ENCODE measurements around the gene SPOCK3. TPM values are rescaled to one million over a fixed set of nuclear protein-coding genes. Genes with fewer than 3 reads are reported as not detected.
"Not testable (repeated sequence)": the region's sequence is repeated elsewhere in the genome, so short reads cannot be mapped to it uniquely, and the experiment has no call there.

SPOCK3 gene
- polyA plus RNA-seq, 2 of the 4 experiments (the other 2 are of a cell fraction): 0.15 to 0.61 TPM

DNA sequence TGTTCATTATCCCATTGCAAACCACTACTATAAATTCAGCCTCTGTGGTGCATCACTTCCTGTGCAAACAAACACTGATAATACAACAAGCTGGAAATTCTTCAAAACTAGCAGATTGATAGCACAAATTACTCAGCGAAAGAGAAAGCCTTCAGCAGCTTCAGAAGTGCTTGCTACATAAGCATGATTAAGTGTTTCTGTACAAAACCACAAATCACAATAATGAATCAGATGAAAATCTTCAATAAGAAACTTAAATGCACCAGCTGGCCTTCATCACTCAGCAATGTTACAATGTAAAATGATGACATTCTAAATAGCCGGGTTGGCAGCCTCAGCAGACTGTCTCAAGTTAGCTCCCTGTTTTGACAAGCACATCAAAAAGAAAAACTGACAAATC is 262.2 kb downstream of the SPOCK3 start:
- 3% methylated on average over 2 of the region's 2 CpGs for WGBS (ENCODE audit: missing lambda C conversion rate)
- ChIA-PET POLR2A (no interaction called here), CTCF (no interaction called here)
- Histone ChIP-seq H3K4me3 (no peak overlapping the region), H3K4me1 (peaks cover 3% of the 10 kb centered on the region; the same call in 1 of the 3 replicates), H3K4me2 (peak overlapping the region; percentile 43), H3K9me3 (no peaks in the 10 kb centered on the region), H3K27ac (no peak overlapping the region)
- TF ChIP-seq FOSL2 (IDR thresholded peaks at IDR 0.05) (no peak), FOSL2 (CRISPR knock-in tag; IDR thresholded peaks at IDR 0.05) (no peak), ZC3H11A (IDR thresholded peaks at IDR 0.05) (no peak), JUNB (IDR thresholded peaks at IDR 0.05) (peak; percentile 52; the same call in 1 of the 2 replicates), EHMT2 (IDR thresholded peaks at IDR 0.05; ENCODE audit: low read depth) (no peak)
- TF ChIP-seq, protein P1, sequence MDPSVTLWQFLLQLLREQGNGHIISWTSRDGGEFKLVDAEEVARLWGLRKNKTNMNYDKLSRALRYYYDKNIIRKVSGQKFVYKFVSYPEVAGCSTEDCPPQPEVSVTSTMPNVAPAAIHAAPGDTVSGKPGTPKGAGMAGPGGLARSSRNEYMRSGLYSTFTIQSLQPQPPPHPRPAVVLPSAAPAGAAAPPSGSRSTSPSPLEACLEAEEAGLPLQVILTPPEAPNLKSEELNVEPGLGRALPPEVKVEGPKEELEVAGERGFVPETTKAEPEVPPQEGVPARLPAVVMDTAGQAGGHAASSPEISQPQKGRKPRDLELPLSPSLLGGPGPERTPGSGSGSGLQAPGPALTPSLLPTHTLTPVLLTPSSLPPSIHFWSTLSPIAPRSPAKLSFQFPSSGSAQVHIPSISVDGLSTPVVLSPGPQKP (IDR thresholded peaks at IDR 0.05; ENCODE audit: low read depth, low read length): no peak
- peak in 1 of 2 experiments; percentile 19; a peak in 1 of 6 replicates for ATAC-seq
- peak in 1 of 2 experiments; percentile 33 for DNase-seq (ENCODE audit: low read depth in 1 of 2, low spot score in 1 of 2)
- no peak for FAIRE-seq

DNA sequence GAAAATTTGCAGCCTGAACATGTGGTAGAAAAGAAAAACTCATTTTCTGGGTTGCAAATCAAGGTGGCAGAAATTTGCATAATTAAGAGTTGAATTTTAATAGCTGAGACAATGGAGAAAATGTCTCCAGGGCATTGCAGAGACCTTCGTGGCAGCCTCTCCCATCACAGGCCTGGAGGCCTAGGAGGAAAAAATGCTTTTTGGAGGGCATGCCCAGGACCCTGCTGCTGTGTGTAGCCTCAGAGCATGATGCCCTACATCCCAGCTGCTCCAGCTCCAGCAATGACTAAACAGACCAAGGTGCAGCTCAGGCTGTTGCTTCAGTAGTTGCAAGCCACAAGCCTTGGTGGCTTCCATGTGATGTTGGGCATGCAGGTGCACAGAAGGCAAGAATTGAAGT is 266.1 kb downstream of the SPOCK3 start:
- POLR2A ChIA-PET; H3K27ac ChIP-seq; FAIRE-seq; ATAC-seq; H3K4me3 ChIP-seq; CTCF ChIA-PET; DNase-seq (ENCODE audit: low read depth in 1 of 2, low spot score in 1 of 2); H3K4me2 ChIP-seq; H3K4me1 ChIP-seq; H3K9me3 ChIP-seq: not testable (repeated sequence)
- WGBS (ENCODE audit: missing lambda C conversion rate): 0% methylated on average over 1 of the region's 1 CpG
- peak; percentile 61 for TF ChIP-seq ZFP36 (IDR thresholded peaks at IDR 0.05; ENCODE audit: borderline replicate concordance, partially characterized antibody)

DNA sequence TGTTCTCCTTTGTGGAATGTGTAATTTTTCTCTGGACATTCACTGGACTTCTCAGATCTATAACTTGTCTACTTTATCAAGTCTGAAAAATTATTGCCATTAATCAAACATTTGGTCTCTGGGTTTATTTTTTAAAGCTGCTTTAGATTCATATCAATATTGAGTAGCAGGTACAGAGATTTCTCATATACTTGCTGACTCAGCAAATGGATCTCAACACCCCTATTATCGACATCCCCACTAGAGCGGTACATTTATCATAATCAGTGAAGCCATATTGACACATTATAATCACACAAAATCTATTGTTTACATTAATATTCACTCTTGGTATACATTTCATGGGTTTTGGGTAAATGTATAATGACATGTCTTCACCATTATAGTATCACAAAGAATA is 268.7 kb downstream of the SPOCK3 start:
- no peak for FAIRE-seq
- POLR2A ChIA-PET: no interaction called here
- no peaks in the 10 kb centered on the region for H3K4me1 ChIP-seq
- H3K9me3 ChIP-seq: no peaks in the 10 kb centered on the region
- no peak overlapping the region for H3K4me2 ChIP-seq
- H3K4me3 ChIP-seq: no peak overlapping the region
- no peak overlapping the region for H3K27ac ChIP-seq
- WGBS (ENCODE audit: missing lambda C conversion rate): 43% methylated on average over 2 of the region's 2 CpGs
- CTCF ChIA-PET: interaction anchor here (0.6 kb wide), 1 partner anchor 81 kb away, joined by 3 read pairs; no protein-coding TSS in a partner anchor
- no peak for ATAC-seq
- DNase-seq (ENCODE audit: low read depth in 1 of 2, low spot score in 1 of 2): no peak
- TF ChIP-seq, protein P2, sequence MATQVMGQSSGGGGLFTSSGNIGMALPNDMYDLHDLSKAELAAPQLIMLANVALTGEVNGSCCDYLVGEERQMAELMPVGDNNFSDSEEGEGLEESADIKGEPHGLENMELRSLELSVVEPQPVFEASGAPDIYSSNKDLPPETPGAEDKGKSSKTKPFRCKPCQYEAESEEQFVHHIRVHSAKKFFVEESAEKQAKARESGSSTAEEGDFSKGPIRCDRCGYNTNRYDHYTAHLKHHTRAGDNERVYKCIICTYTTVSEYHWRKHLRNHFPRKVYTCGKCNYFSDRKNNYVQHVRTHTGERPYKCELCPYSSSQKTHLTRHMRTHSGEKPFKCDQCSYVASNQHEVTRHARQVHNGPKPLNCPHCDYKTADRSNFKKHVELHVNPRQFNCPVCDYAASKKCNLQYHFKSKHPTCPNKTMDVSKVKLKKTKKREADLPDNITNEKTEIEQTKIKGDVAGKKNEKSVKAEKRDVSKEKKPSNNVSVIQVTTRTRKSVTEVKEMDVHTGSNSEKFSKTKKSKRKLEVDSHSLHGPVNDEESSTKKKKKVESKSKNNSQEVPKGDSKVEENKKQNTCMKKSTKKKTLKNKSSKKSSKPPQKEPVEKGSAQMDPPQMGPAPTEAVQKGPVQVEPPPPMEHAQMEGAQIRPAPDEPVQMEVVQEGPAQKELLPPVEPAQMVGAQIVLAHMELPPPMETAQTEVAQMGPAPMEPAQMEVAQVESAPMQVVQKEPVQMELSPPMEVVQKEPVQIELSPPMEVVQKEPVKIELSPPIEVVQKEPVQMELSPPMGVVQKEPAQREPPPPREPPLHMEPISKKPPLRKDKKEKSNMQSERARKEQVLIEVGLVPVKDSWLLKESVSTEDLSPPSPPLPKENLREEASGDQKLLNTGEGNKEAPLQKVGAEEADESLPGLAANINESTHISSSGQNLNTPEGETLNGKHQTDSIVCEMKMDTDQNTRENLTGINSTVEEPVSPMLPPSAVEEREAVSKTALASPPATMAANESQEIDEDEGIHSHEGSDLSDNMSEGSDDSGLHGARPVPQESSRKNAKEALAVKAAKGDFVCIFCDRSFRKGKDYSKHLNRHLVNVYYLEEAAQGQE (IDR thresholded peaks at IDR 0.05): no peak
- TF ChIP-seq EHMT2 (IDR thresholded peaks at IDR 0.05; ENCODE audit: low read depth): no peak
- TF ChIP-seq MAFK (IDR thresholded peaks at IDR 0.05; ENCODE audit: partially characterized antibody): peak; percentile 90

DNA sequence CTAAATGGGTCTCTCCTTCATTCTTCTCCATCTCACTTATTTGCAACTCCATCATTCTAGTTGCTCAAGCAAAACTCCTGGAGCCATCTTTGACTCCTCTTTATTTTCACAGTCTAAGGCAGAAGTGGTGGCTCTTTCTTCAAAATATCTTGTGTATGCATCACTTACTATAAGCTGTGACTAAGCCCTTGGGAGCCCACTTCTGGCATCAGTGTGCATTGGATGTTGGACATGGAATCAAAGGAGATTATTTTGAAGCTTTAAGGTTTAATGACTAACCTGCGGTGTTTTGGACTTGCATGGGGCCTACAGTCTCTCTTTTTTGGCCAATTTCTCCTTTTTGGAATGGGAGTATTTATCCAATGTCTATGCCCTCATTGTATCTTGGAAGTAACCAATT is 276.8 kb downstream of the SPOCK3 start:
- FAIRE-seq: no peak
- Histone ChIP-seq H3K27ac (no peak overlapping the region), H3K4me2 (no peak overlapping the region), H3K9me3 (no peaks in the 10 kb centered on the region), H3K4me3 (no peak overlapping the region), H3K4me1 (no peaks in the 10 kb centered on the region)
- no peak for ATAC-seq
- no peak for DNase-seq (ENCODE audit: low read depth in 1 of 2, low spot score in 1 of 2)
- ChIA-PET POLR2A (no interaction called here), CTCF (no interaction called here)
- 17% methylated on average over 1 of the region's 1 CpG for WGBS (ENCODE audit: missing lambda C conversion rate)
- no peak for TF ChIP-seq ZNF302 (CRISPR knock-in tag; IDR thresholded peaks at IDR 0.05)
- TF ChIP-seq, protein P3, sequence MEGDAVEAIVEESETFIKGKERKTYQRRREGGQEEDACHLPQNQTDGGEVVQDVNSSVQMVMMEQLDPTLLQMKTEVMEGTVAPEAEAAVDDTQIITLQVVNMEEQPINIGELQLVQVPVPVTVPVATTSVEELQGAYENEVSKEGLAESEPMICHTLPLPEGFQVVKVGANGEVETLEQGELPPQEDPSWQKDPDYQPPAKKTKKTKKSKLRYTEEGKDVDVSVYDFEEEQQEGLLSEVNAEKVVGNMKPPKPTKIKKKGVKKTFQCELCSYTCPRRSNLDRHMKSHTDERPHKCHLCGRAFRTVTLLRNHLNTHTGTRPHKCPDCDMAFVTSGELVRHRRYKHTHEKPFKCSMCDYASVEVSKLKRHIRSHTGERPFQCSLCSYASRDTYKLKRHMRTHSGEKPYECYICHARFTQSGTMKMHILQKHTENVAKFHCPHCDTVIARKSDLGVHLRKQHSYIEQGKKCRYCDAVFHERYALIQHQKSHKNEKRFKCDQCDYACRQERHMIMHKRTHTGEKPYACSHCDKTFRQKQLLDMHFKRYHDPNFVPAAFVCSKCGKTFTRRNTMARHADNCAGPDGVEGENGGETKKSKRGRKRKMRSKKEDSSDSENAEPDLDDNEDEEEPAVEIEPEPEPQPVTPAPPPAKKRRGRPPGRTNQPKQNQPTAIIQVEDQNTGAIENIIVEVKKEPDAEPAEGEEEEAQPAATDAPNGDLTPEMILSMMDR (IDR thresholded peaks at IDR 0.05): no peak
- no peak for TF ChIP-seq ESRRA (IDR thresholded peaks at IDR 0.05; ENCODE audit: borderline replicate concordance, low read length)
- no peak for TF ChIP-seq POLR2AphosphoS2 (conservative IDR thresholded peaks at IDR 0.05; ENCODE audit: low read length)
- no peak for TF ChIP-seq GATA3 (IDR thresholded peaks at IDR 0.05; ENCODE audit: borderline replicate concordance)
- TF ChIP-seq, protein P4, sequence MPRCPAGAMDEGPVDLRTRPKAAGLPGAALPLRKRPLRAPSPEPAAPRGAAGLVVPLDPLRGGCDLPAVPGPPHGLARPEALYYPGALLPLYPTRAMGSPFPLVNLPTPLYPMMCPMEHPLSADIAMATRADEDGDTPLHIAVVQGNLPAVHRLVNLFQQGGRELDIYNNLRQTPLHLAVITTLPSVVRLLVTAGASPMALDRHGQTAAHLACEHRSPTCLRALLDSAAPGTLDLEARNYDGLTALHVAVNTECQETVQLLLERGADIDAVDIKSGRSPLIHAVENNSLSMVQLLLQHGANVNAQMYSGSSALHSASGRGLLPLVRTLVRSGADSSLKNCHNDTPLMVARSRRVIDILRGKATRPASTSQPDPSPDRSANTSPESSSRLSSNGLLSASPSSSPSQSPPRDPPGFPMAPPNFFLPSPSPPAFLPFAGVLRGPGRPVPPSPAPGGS (IDR thresholded peaks at IDR 0.05): no peak
- TF ChIP-seq, protein P5, sequence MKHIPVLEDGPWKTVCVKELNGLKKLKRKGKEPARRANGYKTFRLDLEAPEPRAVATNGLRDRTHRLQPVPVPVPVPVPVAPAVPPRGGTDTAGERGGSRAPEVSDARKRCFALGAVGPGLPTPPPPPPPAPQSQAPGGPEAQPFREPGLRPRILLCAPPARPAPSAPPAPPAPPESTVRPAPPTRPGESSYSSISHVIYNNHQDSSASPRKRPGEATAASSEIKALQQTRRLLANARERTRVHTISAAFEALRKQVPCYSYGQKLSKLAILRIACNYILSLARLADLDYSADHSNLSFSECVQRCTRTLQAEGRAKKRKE (CRISPR knock-in tag; IDR thresholded peaks at IDR 0.05; ENCODE audit: low read depth): no peak
- no peak for TF ChIP-seq NR3C1 (IDR thresholded peaks at IDR 0.05)
